SJSA1 (cell line): ENCODE measurements around the gene NR2F1-AS1. TPM values are rescaled to one million over a fixed set of nuclear protein-coding genes. Genes with fewer than 3 reads are reported as not detected.
"Not testable (repeated sequence)": the region's sequence is repeated elsewhere in the genome, so short reads cannot be mapped to it uniquely, and the experiment has no call there.

Experiments
- DNase-seq, 2 experiments: peaks; one replicate each; pipeline ENCODE4 v3.0.0-alpha.2; 2015 to 2020; ENCODE audit warnings: low spot score in 2 of 2, low read depth in 1 of 2
- H3K27ac ChIP-seq: fragments of 250-450 bp; sonication (Bioruptor Pico); 2 replicates; pipeline ENCODE4 v1.5.1; 2020; ENCODE audit warnings: mild to moderate bottlenecking, moderate library complexity
- H3K27me3 ChIP-seq: fragments of 250-450 bp; sonication (Bioruptor Pico); replicated peaks from 2 replicates; pipeline ENCODE4 v1.5.1; 2020; ENCODE audit warnings: mild to moderate bottlenecking, moderate library complexity
- H3K36me3 ChIP-seq: fragments of 250-450 bp; sonication (Bioruptor Pico); 2 replicates; pipeline ENCODE4 v1.5.1; 2020; ENCODE audit warnings: mild to moderate bottlenecking
- H3K4me1 ChIP-seq: fragments of 250-450 bp; sonication (Bioruptor Pico); replicated peaks from 2 replicates; pipeline ENCODE4 v1.6.1; 2021; ENCODE audit warnings: mild to moderate bottlenecking
- H3K4me3 ChIP-seq: fragments of 250-450 bp; sonication (Bioruptor Pico); 2 replicates; pipeline ENCODE4 v1.5.1; 2020; ENCODE audit warnings: mild to moderate bottlenecking
- H3K9me3 ChIP-seq: fragments of 250-450 bp; sonication (Bioruptor Pico); replicated peaks from 2 replicates; pipeline ENCODE4 v1.5.1; 2020; ENCODE audit warnings: mild to moderate bottlenecking
- total RNA-seq: library from RNA; depleted of rRNA; stranded (reverse); fragments of >200 nt; shearing (Covaris generic); gene quantifications from 2 replicates; pipeline ENCODE4 v1.2.3, GENCODE V29; 2014

The NR2F1-AS1 gene
- total RNA-seq, 1 experiment from 2014 or later, result 9.2 TPM

GRCh38 chr5:93572101-93572607 is 8.9 kb downstream of the NR2F1-AS1 start:
- no peak for DNase-seq
- Histone ChIP-seq H3K27ac (no peak overlapping the region), H3K9me3 (no peaks in the 10 kb centered on the region), H3K4me1 (no peaks in the 10 kb centered on the region), H3K27me3 (no peaks in the 10 kb centered on the region), H3K36me3 (no peaks in the 10 kb centered on the region), H3K4me3 (no peak overlapping the region)

GRCh38 chr5:93571114-93571949 is 9.7 kb downstream of the NR2F1-AS1 start:
- H3K9me3 ChIP-seq, result no peaks in the 10 kb centered on the region
- H3K4me1 ChIP-seq, result no peaks in the 10 kb centered on the region
- H3K36me3 ChIP-seq, result no peaks in the 10 kb centered on the region
- H3K27ac ChIP-seq, result no peak overlapping the region
- H3K4me3 ChIP-seq, result no peak overlapping the region
- DNase-seq, result no peak
- H3K27me3 ChIP-seq, result no peaks in the 10 kb centered on the region

DNA sequence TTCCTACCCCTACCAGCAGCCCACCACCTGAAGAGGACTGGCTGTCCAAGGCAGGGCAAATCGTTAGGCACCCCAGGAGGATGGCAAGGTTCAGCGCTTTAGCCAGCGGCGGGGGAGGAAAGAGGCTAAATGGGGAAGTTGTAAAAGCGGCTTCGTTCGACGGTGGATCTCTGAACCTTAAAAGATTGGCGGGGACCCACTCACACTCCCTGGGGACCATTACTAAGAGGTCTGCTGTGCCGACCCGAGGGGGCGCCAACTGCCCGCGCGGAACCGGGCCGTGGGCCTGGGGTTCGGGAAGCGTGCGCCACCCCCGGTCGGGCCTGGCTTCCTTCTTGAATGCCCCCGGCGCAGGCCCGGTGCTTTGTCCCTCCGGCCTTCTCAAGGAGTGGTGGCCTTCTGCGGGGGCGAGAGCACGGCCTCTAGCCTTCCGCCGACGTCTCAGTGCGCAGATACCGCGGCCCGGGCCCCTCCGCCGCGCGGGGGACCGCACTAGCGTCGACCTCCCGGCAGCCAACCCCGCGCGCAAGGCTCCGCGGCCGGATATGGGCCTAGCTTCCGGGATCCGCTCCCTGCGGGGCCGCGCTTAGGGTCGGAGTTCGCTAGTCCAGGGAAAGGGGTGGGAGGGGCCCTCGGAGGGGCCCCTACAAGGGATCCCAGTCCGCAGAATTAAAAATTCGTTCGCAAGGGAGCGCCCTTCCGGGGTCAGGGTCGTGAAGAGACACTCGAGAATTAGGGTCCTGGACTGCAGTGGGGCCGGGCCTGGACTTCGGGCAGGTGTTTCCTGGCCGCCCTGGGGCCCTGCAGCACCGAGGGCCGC is 10.5 kb downstream of the NR2F1-AS1 start:
- H3K27me3 ChIP-seq, result no peaks in the 10 kb centered on the region
- H3K4me3 ChIP-seq, result no peak overlapping the region
- H3K4me1 ChIP-seq, result no peaks in the 10 kb centered on the region
- no peak for DNase-seq
- H3K9me3 ChIP-seq, result no peaks in the 10 kb centered on the region
- H3K27ac ChIP-seq, result no peak overlapping the region
- no peaks in the 10 kb centered on the region for H3K36me3 ChIP-seq

DNA sequence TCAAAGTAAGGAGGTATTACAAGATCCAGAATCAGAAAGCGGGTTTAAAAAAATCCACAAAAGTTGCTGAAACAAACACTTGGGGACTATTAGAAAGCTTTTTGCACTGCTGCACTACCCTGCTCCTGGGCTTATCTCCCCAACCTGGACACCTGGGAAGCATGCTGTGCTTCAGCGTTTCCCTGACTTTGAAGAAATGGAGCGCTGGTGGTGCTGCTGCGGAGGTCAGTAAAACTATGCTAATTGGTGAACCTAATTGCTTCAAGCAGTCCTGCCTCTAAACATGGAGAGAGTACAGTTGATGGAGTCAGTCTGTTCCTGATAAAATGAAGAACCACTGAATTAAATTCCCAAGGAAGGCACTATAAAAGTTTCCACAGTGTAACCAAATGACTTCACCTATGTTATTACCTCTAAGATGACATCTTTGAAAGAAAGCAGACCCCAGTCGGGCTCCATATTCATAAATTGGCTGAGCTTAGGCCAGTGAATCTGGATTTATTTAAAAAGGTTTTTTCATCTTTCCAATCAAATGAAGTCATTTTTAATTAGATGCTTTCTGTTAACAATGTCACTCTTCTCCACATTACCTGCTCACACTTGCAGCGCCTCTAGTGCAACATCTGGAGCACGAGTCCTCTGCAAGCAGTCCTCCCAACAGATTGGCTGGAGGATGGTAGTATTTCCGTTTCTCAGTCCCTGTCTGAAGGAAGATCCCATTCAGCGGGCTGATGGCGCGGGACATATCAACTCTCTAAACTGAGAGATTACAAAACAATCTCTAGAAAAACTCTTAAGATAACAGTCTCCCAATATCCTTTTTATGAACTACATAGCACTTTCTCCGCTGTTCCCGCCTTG is 11.5 kb downstream of the NR2F1-AS1 start:
- Histone ChIP-seq H3K4me3 (no peak overlapping the region), H3K36me3 (no peaks in the 10 kb centered on the region), H3K27me3 (no peaks in the 10 kb centered on the region), H3K4me1 (peaks cover 5% of the 10 kb centered on the region), H3K9me3 (no peaks in the 10 kb centered on the region), H3K27ac (no peak overlapping the region)
- no peak for DNase-seq

- Histone ChIP-seq H3K9me3 (no peaks in the 10 kb centered on the region), H3K27me3 (no peaks in the 10 kb centered on the region), H3K36me3 (peaks cover 10% of the 10 kb centered on the region), H3K4me3 (no peak overlapping the region), H3K27ac (no peak overlapping the region), H3K4me1 (peaks cover 15% of the 10 kb centered on the region)
- DNase-seq, result no peak
Measured at GRCh38 chr5:93567424-93567823, 13.6 kb downstream of the NR2F1-AS1 start.

- H3K36me3 ChIP-seq, result peaks cover 10% of the 10 kb centered on the region
- H3K4me1 ChIP-seq, result peaks cover 15% of the 10 kb centered on the region
- no peaks in the 10 kb centered on the region for H3K9me3 ChIP-seq
- H3K27ac ChIP-seq, result no peak overlapping the region
- DNase-seq, result no peak
- no peak overlapping the region for H3K4me3 ChIP-seq
- no peaks in the 10 kb centered on the region for H3K27me3 ChIP-seq
Measured at GRCh38 chr5:93566091-93566490, 14.9 kb downstream of the NR2F1-AS1 start.

- no peak overlapping the region for H3K27ac ChIP-seq
- H3K4me1 ChIP-seq, result no peaks in the 10 kb centered on the region
- no peak for DNase-seq
- no peaks in the 10 kb centered on the region for H3K36me3 ChIP-seq
- H3K27me3 ChIP-seq, result no peaks in the 10 kb centered on the region
- no peak overlapping the region for H3K4me3 ChIP-seq
- H3K9me3 ChIP-seq, result no peaks in the 10 kb centered on the region
Measured at GRCh38 chr5:93557021-93557604, 23.9 kb downstream of the NR2F1-AS1 start.

GRCh38 chr5:93549594-93549993 is 31.4 kb downstream of the NR2F1-AS1 start:
- DNase-seq, H3K4me1 ChIP-seq, H3K4me3 ChIP-seq, H3K36me3 ChIP-seq, H3K27ac ChIP-seq, H3K9me3 ChIP-seq, H3K27me3 ChIP-seq: not testable (repeated sequence)

GRCh38 chr5:93545872-93546271 is 35.1 kb downstream of the NR2F1-AS1 start:
- Histone ChIP-seq H3K27me3 (no peaks in the 10 kb centered on the region), H3K4me1 (no peaks in the 10 kb centered on the region), H3K4me3 (no peak overlapping the region), H3K27ac (no peak overlapping the region), H3K36me3 (0 out of 2 replicates have a peak, but pooled peaks cover 2% of the 10 kb centered on the region), H3K9me3 (no peaks in the 10 kb centered on the region)
- DNase-seq, result no peak

GRCh38 chr5:93532370-93532769 is 48.6 kb downstream of the NR2F1-AS1 start:
- H3K9me3 ChIP-seq, result no peaks in the 10 kb centered on the region
- H3K4me3 ChIP-seq, result no peak overlapping the region
- H3K4me1 ChIP-seq, result no peaks in the 10 kb centered on the region
- no peaks in the 10 kb centered on the region for H3K27me3 ChIP-seq
- DNase-seq, result no peak
- H3K36me3 ChIP-seq, result peaks cover 6% of the 10 kb centered on the region; the same call in 1 of the 2 replicates
- H3K27ac ChIP-seq, result no peak overlapping the region

GRCh38 chr5:93521815-93522214 is 59.2 kb downstream of the NR2F1-AS1 start:
- not testable (repeated sequence) for H3K27me3 ChIP-seq, H3K9me3 ChIP-seq, H3K4me3 ChIP-seq, H3K27ac ChIP-seq, H3K36me3 ChIP-seq, DNase-seq
- H3K4me1 ChIP-seq, result peaks cover 14% of the 10 kb centered on the region

DNA sequence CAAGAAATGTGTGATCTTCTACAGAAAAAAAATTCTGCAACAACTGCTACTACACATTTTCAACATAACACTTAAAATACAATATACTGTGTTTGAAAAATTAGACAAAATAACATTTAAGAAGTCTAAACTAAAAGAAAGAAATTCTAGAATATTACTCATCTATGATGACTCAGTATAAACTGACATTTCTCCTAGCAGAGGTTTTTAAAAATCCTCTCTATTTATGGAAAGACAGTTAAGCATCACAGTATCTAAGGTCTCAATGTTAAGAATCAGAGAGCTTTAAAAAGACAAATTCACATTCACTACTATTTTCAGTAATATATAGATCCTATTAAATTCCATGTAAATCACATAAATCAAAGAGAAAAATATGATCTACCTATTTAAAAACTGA is 61.3 kb downstream of the NR2F1-AS1 start:
- Histone ChIP-seq H3K4me1 (peaks cover 14% of the 10 kb centered on the region), H3K9me3 (no peaks in the 10 kb centered on the region), H3K27me3 (no peaks in the 10 kb centered on the region), H3K4me3 (no peak overlapping the region), H3K36me3 (peaks cover 3% of the 10 kb centered on the region; the same call in 1 of the 2 replicates), H3K27ac (peak overlapping the region; percentile 50)
- DNase-seq, result peak in 1 of 2 experiments; percentile 26

DNA sequence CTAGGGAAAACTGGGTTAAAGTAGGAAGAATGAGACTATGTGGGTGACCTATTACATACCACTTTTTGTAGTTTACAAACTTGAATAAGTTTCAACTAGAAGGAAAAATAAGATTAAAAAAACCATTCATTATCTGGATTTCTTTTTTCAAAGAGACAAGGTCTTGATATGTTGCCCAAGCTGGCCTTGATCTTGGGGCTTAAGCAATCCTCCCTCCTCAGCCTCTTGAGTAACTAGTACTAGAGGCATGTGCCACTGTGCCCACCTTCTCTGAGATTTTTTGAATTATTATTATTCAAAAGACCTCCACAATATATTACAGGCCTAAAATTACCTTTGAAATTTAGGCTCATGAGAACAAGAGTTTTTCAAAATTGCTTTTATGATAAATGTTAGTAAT is 63.2 kb downstream of the NR2F1-AS1 start:
- Histone ChIP-seq H3K27ac (no peak overlapping the region), H3K9me3 (no peaks in the 10 kb centered on the region), H3K27me3 (no peaks in the 10 kb centered on the region), H3K4me3 (no peak overlapping the region), H3K4me1 (peaks cover 18% of the 10 kb centered on the region), H3K36me3 (no peaks in the 10 kb centered on the region)
- no peak for DNase-seq
